Fibroblast of lung (primary cell): ENCODE data around the gene MCF2L. TPM values are rescaled to one million over a fixed set of nuclear protein-coding genes. Genes with fewer than 3 reads are reported as not detected.

Experiments used
- DNase-seq, 2 donors: peaks; one replicate each; pipeline versions ENCODE4 v3.0.0 to v3.0.0-alpha.2; 2010; ENCODE audit warnings: low read depth in 2 of 2
- H2AFZ ChIP-seq: 2 replicates; pipeline ENCODE4 v1.5.1; 2012; ENCODE audit warnings: low read length, control low read depth, inconsistent platforms
- H3K27ac ChIP-seq: 2 replicates; pipeline ENCODE4 v1.5.1; 2011; ENCODE audit warnings: low read length, control low read depth; ENCODE audit not compliant: insufficient read depth
- H3K27me3 ChIP-seq: 2 replicates; pipeline ENCODE4 v1.5.1; 2011; ENCODE audit warnings: mild to moderate bottlenecking, low read length; ENCODE audit not compliant: control insufficient read depth, insufficient read depth
- H3K36me3 ChIP-seq: 2 replicates; pipeline ENCODE4 v1.5.1; 2011; ENCODE audit warnings: low read length; ENCODE audit not compliant: control insufficient read depth, insufficient read depth
- H3K4me1 ChIP-seq: 2 replicates; pipeline ENCODE4 v1.5.1; 2011; ENCODE audit warnings: low read length; ENCODE audit not compliant: control insufficient read depth, insufficient read depth; ENCODE audit errors: extremely low read depth
- H3K4me2 ChIP-seq: 2 replicates; pipeline ENCODE4 v1.5.1; 2011; ENCODE audit warnings: low read length, control low read depth; ENCODE audit not compliant: insufficient read depth; ENCODE audit errors: extremely low read depth
- H3K4me3 ChIP-seq, 4 experiments: fragments of 200-600 bp in 1 of 4; sonication (generic) in 1 of 4; replicated peaks in 1 of 4; 2 replicates each; pipeline ENCODE4 v1.5.1; 2011 to 2016; ENCODE audit warnings: low read length in 4 of 4, low read depth in 3 of 4, mild to moderate bottlenecking in 3 of 4, control low read depth in 2 of 4, inconsistent platforms in 1 of 4, mixed read lengths in 1 of 4; ENCODE audit not compliant: insufficient read depth in 1 of 4; ENCODE audit errors: control extremely low read depth in 1 of 4
- H3K79me2 ChIP-seq: 2 replicates; pipeline ENCODE4 v1.5.1; 2012; ENCODE audit warnings: mild to moderate bottlenecking, low read length, inconsistent platforms; ENCODE audit not compliant: control insufficient read depth, insufficient read depth
- H3K9ac ChIP-seq: 2 replicates; pipeline ENCODE4 v1.5.1; 2011; ENCODE audit warnings: mild to moderate bottlenecking, low read length, control low read depth; ENCODE audit not compliant: insufficient read depth
- H3K9me3 ChIP-seq: 2 replicates; pipeline ENCODE4 v1.5.1; 2012; ENCODE audit warnings: low read depth, low read length; ENCODE audit not compliant: control insufficient read depth, insufficient read depth
- H4K20me1 ChIP-seq: 2 replicates; pipeline ENCODE4 v1.5.1; 2011; ENCODE audit warnings: low read length; ENCODE audit not compliant: control insufficient read depth, insufficient read depth; ENCODE audit errors: extremely low read depth
- EZH2 ChIP-seq: IDR thresholded peaks from 2 replicates; pipeline ENCODE4 v1.5.1; 2012; ENCODE audit warnings: low read length, control low read depth, mild to moderate bottlenecking; ENCODE audit errors: missing control alignments
- polyA plus RNA-seq, 2 donors: library from polyadenylated mRNA; depleted of rRNA in 1 of 2; stranded (reverse) in 1 of 2; unstranded in 1 of 2; fragments of >200 nt; gene quantifications; 2 replicates each; pipeline ENCODE4 v1.2.1, GENCODE V29; 2011 to 2012; ENCODE audit warnings: missing spikeins in 1 of 2
- total RNA-seq: library from RNA; depleted of rRNA; stranded (reverse); fragments of >200 nt; gene quantifications from 2 replicates; pipeline ENCODE4 v1.2.1, GENCODE V29; 2014
- TF ChIP-seq, protein P1 (sequence below), 2 donors: IDR thresholded peaks in 1 of 2; conservative IDR thresholded peaks in 1 of 2; 1 replicate in 1 of 2; 2 replicates in 1 of 2; pipeline ENCODE4 v1.5.1; 2011 to 2012; ENCODE audit warnings: low read length in 2 of 2, control low read depth in 1 of 2, inconsistent platforms in 1 of 2, low read depth in 1 of 2, mild to moderate bottlenecking in 1 of 2

MCF2L gene
- total and polyA plus RNA-seq, 2 donors (not counting 1 experiment from before 2014, with no cell fraction given): 0.18 to 3.3 TPM

DNA sequence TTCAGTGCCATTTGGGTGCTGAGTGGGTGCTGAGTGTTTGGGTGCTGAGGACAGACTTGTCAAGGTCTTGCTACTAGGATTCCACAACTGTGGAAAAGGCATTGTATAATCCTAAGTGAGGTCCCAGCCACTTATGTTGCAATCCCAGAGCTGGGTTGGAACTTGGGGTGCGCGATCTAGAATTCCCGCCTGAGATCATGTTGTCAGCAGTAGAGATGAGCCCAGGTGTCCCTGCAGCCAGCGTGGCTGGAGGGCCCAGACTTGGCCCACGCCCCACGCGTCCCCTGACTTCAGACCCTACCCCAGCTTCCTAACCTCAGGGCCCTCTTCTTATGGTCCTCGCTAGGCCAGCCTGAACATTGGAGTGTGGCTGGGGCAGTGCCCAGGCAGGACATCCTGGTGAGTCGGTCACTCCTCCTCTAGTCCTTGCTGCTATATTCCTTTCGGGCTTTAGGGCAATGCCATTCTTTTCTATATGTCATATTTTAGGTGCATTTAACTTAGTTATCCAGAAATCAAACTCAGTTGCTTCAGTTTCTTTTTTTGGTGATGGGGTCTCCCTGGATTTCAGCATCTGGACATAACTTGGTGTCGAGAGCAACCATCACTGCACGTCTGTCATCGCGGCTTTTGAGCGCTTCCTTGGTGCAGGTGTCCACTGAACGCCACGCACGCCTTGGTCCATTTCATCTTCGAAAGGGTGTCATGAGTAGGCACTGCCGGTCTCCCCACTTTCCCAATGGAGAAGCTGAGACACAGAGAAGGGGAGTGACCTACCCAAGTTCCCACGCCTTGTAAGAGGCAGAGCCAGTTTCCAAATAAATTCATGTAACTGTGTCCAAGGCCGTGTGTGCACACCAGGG, 90.2 kb downstream of the MCF2L start:
- no peaks in the 10 kb centered on the region for H3K79me2 ChIP-seq
- no peak for DNase-seq
- no peak overlapping the region for H3K4me3 ChIP-seq
- peaks cover 1% of the 10 kb centered on the region for H3K27me3 ChIP-seq
- H3K9ac ChIP-seq: no peak overlapping the region
- no peaks in the 10 kb centered on the region for H3K36me3 ChIP-seq
- no peaks in the 10 kb centered on the region for H4K20me1 ChIP-seq
- H2AFZ ChIP-seq: no peak overlapping the region
- no peak overlapping the region for H3K27ac ChIP-seq
- H3K9me3 ChIP-seq: no peaks in the 10 kb centered on the region
- no peak for TF ChIP-seq EZH2
- TF ChIP-seq, protein P1, sequence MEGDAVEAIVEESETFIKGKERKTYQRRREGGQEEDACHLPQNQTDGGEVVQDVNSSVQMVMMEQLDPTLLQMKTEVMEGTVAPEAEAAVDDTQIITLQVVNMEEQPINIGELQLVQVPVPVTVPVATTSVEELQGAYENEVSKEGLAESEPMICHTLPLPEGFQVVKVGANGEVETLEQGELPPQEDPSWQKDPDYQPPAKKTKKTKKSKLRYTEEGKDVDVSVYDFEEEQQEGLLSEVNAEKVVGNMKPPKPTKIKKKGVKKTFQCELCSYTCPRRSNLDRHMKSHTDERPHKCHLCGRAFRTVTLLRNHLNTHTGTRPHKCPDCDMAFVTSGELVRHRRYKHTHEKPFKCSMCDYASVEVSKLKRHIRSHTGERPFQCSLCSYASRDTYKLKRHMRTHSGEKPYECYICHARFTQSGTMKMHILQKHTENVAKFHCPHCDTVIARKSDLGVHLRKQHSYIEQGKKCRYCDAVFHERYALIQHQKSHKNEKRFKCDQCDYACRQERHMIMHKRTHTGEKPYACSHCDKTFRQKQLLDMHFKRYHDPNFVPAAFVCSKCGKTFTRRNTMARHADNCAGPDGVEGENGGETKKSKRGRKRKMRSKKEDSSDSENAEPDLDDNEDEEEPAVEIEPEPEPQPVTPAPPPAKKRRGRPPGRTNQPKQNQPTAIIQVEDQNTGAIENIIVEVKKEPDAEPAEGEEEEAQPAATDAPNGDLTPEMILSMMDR (conservative IDR thresholded peaks at IDR 0.05 in 1 of 2, IDR thresholded peaks at IDR 0.05 in 1 of 2; ENCODE audit: low read depth in 1 of 2, low read length in 2 of 2): no peak
- H3K4me1 ChIP-seq: no peaks in the 10 kb centered on the region
- no peak overlapping the region for H3K4me2 ChIP-seq

DNA sequence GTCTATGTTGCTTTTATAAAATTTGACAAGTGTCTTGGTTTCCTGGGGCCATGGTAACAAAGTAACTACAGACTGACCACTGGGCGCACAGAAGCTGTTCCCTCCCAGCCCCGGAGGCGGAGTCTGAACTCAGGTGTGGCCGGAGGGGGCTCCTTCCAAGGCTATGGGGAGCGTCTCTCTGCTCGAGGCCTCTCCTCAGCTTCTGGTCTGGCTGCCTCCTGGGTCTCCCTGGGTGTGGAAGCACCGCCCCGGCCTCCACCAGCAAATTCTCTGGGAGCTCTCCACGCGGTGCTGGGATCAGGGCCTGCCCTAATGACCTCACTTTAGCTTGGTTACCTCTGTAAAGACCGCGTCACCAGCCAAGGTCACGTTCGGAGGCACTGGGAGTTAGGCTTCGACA, 90.9 kb downstream of the MCF2L start:
- no peaks in the 10 kb centered on the region for H3K4me1 ChIP-seq
- H3K9me3 ChIP-seq: no peaks in the 10 kb centered on the region
- H3K4me2 ChIP-seq: no peak overlapping the region
- H3K36me3 ChIP-seq: no peaks in the 10 kb centered on the region
- H2AFZ ChIP-seq: no peak overlapping the region
- no peak overlapping the region for H3K27ac ChIP-seq
- H4K20me1 ChIP-seq: no peaks in the 10 kb centered on the region
- no peak overlapping the region for H3K9ac ChIP-seq
- no peaks in the 10 kb centered on the region for H3K27me3 ChIP-seq
- DNase-seq: no peak
- no peak overlapping the region for H3K4me3 ChIP-seq
- no peak for TF ChIP-seq EZH2
- TF ChIP-seq, protein P1 (conservative IDR thresholded peaks at IDR 0.05 in 1 of 2, IDR thresholded peaks at IDR 0.05 in 1 of 2; ENCODE audit: low read depth in 1 of 2, low read length in 2 of 2): no peak
- no peaks in the 10 kb centered on the region for H3K79me2 ChIP-seq

DNA sequence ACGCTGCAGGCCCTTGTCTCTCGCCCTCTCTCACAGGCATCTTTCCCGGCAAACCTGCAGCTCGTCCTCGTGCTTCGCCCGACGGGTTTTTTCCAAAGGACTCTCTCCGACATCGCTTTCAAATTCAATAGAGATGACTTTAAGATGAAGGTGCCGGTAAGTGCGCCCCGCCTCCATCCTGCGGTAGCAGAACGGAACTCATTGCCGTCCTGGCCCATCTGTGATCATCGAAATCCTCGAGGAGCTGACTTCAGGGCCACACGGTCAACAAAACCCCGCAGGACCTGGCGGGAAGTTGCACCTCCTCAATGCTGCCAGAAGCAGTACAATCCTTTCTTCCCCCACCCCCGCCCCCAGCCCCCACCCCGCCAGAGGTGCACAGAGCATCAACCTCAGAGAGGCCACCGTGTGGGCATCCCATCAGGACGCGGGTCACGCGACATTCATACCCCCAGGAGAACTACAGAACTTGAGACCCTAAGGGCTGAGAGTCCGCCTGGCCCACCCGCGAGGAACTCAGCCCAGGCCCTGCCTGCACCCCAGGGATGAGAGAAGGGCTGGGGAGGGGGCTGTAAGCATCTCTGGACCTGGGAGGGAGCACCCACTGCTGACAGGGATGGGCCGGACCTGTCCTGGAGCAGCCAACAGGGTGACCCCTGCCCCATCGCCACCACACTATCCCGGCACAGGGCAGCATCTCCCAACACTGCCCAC, 91.7 kb downstream of the MCF2L start:
- TF ChIP-seq EZH2: no peak
- TF ChIP-seq, protein P1 (conservative IDR thresholded peaks at IDR 0.05 in 1 of 2, IDR thresholded peaks at IDR 0.05 in 1 of 2; ENCODE audit: low read depth in 1 of 2, low read length in 2 of 2): no peak
- Histone ChIP-seq H3K4me3 (no peak overlapping the region), H3K9me3 (no peaks in the 10 kb centered on the region)

More for the DNA sequence above, 91.7 kb downstream of the MCF2L start:
- H3K27me3 ChIP-seq: no peaks in the 10 kb centered on the region
- no peak for DNase-seq
- H3K4me1 ChIP-seq: no peaks in the 10 kb centered on the region
- H3K79me2 ChIP-seq: no peaks in the 10 kb centered on the region
- no peaks in the 10 kb centered on the region for H3K36me3 ChIP-seq
- H3K4me2 ChIP-seq: no peak overlapping the region
- no peak overlapping the region for H3K27ac ChIP-seq
- no peak overlapping the region for H2AFZ ChIP-seq
- H4K20me1 ChIP-seq: no peaks in the 10 kb centered on the region
- H3K9ac ChIP-seq: no peak overlapping the region
